ENCODE data around the gene OR8K3. TPM values are rescaled to one million over a fixed set of nuclear protein-coding genes. Genes with fewer than 3 reads are reported as not detected.

Gene OR8K3
- total RNA-seq = not detected in 2 replicates

GRCh38 chr11:56314844-56315243 lies at the start of gene OR8K3:
Gene OR8K3 (plus strand): TSS chr11:56315144. CDS start chr11:56318307, 3,163 bp downstream.

DNA sequence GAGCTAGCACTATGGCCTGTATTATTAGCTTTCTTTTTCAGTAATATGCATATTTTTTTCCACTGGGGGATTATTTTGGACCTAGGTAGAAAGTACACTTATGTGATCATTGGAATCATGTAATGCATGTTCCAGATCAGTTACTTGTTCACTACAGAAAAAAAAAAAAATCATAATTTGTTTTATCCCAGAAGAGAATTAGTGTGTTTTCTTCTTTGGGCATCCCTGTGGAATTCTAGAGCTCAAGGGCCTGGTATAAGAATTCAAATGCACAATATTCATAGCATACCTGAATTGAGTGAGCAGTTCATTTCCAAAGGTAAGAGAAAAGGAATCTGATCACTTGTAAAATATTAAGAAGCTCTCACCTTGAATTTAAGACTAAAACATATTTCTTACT lies 41.1 kb upstream of the OR8K3 start, which contains the start of gene OR5T1:
OR5T1 (plus strand) TSS at position 301 of the 400 bp plus-strand sequence. CDS start 1,485 bp downstream, outside the sequence.

DNA sequence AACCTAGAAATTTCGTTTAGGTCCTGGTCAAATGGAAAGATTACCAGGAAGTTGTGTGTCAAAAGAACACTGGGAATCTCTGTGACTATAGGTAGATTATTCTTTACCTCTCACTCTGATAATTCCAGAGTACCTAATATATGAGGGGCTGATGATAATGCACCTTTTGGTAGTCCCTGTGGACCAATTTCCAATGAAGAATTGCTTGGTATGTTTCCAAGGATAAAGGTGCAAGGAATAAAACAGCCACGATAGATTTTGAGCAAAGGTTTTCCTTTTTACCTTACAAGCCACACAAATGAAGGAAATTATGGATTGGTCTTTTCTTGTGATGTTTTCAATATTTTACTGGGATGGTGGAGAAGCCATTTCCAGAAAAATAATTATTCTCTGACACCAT lies 22.8 kb upstream of the OR8K3 start, which contains the start of gene OR8H1:
OR8H1 (minus strand) TSS at position 101 of the 400 bp plus-strand sequence. CDS start 1,192 bp downstream, outside the sequence.

DNA sequence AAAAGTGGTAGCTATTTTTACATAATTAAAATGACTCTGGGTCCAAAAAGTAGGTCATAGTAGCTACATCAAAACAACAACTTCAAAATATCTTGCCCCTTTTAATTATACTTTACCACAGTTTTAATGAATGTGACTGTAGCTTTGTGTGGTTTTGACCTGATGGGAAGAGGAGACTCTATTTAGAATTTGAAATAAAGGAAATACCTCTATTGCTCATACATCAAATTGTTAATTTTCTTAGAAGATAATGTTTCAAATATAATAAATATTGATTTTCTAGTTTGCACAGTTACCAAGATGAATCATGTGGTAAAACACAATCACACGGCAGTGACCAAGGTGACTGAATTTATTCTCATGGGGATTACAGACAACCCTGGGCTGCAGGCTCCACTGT lies 30.8 kb downstream of the OR8K3 start, which contains the start of gene OR8K1:
OR8K1 (plus strand) TSS at position 301 of the 400 bp plus-strand sequence; CDS start at position 301, 0 bp downstream.

GRCh38 chr11:56353991-56354390 lies 39.0 kb downstream of the OR8K3 start, which contains the start of gene OR8J1:
Gene OR8J1 (plus strand): TSS chr11:56354291. CDS start chr11:56360247, 5,956 bp downstream.

Other genes starting within 250 kb of the OR8K3 start
- gene OR8I2, start 221.8 kb upstream of the OR8K3 start, total RNA-seq = not detected in 2 replicates
- not detected in 2 replicates for gene OR8H2, start 211.5 kb upstream of the OR8K3 start, total RNA-seq
- gene OR8H3, start 192.8 kb upstream of the OR8K3 start, total RNA-seq = not detected in 2 replicates
- not detected in 2 replicates for gene OR8J3, start 174.9 kb upstream of the OR8K3 start, total RNA-seq
- gene OR8K5, start 154.8 kb upstream of the OR8K3 start, total RNA-seq = not detected in 2 replicates
- not detected in 2 replicates for gene OR5J2, start 138.5 kb upstream of the OR8K3 start, total RNA-seq
- gene OR5T2, start 80.9 kb upstream of the OR8K3 start, total RNA-seq = not detected in 2 replicates
- not detected in 2 replicates for gene OR5T3, start 62.9 kb upstream of the OR8K3 start, total RNA-seq
- not detected in 2 replicates for gene OR5T1, start 41.0 kb upstream of the OR8K3 start, total RNA-seq
- not detected in 2 replicates for gene OR8H1, start 22.9 kb upstream of the OR8K3 start, total RNA-seq
- not detected in 2 replicates for gene OR8K1, start 30.9 kb downstream of the OR8K3 start, total RNA-seq
- not detected in 2 replicates for gene OR8J1, start 39.1 kb downstream of the OR8K3 start, total RNA-seq
- not detected in 2 replicates for gene OR8U1, start 60.5 kb downstream of the OR8K3 start, total RNA-seq
- gene OR5AL1, start 97.6 kb downstream of the OR8K3 start, total RNA-seq = not detected in 2 replicates
- gene OR5M3, start 158.2 kb downstream of the OR8K3 start, total RNA-seq = not detected in 2 replicates
- not detected in 2 replicates for gene OR5M8, start 176.2 kb downstream of the OR8K3 start, total RNA-seq
- gene OR5M11, start 228.1 kb downstream of the OR8K3 start, total RNA-seq = not detected in 2 replicates

Measured in myometrial cell (primary cell).